Activated T-helper 17 cell treated with anti-CD3 and anti-CD28 coated beads, Interleukin-2, amount 50 U/mL, for 72 hours (primary cell): ENCODE data around the gene SLC23A2. TPM values are rescaled to one million over a fixed set of nuclear protein-coding genes. Genes with fewer than 3 reads are reported as not detected.
"Not testable (repeated sequence)": the region's sequence is repeated elsewhere in the genome, so short reads cannot be mapped to it uniquely, and the experiment has no call there.

Source experiments
- ATAC-seq: fragments of 150-1000 bp; cut with Tn5 transposase; replicated peaks from 2 replicates; pipeline ENCODE4 v1.10.0; 2021; ENCODE audit warnings: mild to moderate bottlenecking, moderate library complexity
- H3K27ac Mint-ChIP-seq: one replicate; pipeline ENCODE4 v1.8.0; 2022; ENCODE audit warnings: mixed read lengths
- H3K27me3 Mint-ChIP-seq: one replicate; pipeline ENCODE4 v1.8.0; 2022; ENCODE audit warnings: mixed read lengths
- H3K36me3 Mint-ChIP-seq: one replicate; pipeline ENCODE4 v1.8.0; 2022; ENCODE audit warnings: low read depth, mild to moderate bottlenecking, mixed read lengths
- H3K4me1 Mint-ChIP-seq: one replicate; pipeline ENCODE4 v1.8.0; 2022; ENCODE audit warnings: mixed read lengths
- H3K4me3 Mint-ChIP-seq: one replicate; pipeline ENCODE4 v1.8.0; 2022; ENCODE audit warnings: mild to moderate bottlenecking, mixed read lengths
- H3K9me3 Mint-ChIP-seq: one replicate; pipeline ENCODE4 v1.8.0; 2022; ENCODE audit warnings: mixed read lengths
- total RNA-seq, 2 donors: library from RNA; stranded (reverse); gene quantifications; one replicate each; pipeline ENCODE4 v1.2.3, GENCODE V29; 2022

Gene SLC23A2
- total RNA-seq, 2 donors from 2014 or later: 9.0 to 17.2 TPM

GRCh38 chr20:4883051-4883450 lies 118.3 kb downstream of the SLC23A2 start:
- ATAC-seq: no peak
- no peak overlapping the region for H3K4me3 Mint-ChIP-seq
- no peaks in the 10 kb centered on the region for H3K27me3 Mint-ChIP-seq
- no peaks in the 10 kb centered on the region for H3K9me3 Mint-ChIP-seq
- no peak overlapping the region for H3K27ac Mint-ChIP-seq
- peaks cover 67% of the 10 kb centered on the region for H3K36me3 Mint-ChIP-seq
- no peaks in the 10 kb centered on the region for H3K4me1 Mint-ChIP-seq

DNA sequence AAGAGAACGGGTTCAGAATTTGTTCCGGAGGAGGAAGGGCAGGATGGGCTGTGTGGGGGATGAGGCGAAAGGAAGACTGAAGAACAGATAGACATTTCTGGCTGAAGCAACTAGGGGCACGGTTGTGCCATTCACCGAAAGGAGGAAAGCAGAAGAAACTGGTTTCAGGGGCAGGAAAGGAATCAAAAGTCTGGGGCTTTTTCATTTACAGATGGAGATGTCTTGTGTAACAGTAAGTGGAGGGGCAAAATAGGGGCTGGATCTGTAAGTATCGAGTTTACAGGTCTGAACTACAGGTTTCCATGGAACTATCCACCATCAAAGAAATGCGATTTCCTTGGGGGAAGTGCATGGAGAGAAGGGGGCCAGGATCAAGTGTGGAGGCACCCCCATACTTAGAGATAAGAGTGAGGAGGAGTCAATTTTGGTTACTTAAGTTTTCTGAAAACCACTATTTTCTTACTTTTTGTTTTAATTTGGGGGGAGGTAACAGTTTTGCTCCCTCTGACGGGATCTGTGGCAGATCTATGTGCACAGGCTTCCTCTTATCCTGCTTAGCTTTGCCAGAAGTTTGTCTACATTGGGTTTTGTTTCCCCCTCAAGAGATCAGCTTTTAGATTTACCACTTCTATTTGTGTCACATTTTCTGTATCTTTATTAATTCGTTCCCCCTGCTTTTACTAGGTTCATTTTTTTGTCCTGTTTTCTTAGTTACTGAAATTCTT lies 120.1 kb downstream of the SLC23A2 start:
- Mint-ChIP-seq H3K4me3 (no peak overlapping the region), H3K36me3 (peaks cover 67% of the 10 kb centered on the region), H3K4me1 (no peaks in the 10 kb centered on the region), H3K9me3 (no peaks in the 10 kb centered on the region), H3K27ac (peak overlapping the region; percentile 45), H3K27me3 (no peaks in the 10 kb centered on the region)
- no peak for ATAC-seq

DNA sequence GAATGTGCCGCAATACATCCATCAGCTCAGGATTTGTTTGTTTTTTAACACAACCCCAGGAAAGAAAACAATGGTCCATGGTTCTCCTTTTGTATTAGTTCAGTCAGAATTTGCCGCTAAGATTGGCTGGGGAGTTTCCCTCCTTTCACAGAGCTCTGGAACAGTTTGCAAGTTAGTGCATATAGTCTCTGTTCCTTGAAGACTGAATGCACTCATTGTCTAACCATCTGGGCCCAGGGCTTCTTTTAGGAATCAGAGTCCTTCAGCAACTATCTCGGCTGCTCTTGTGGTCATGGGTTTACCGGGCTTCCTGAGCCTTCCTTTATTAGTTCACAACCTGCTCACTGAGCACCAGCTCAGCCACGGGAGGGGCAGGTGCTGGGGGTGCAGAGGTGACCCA lies 121.3 kb downstream of the SLC23A2 start:
- no peak for ATAC-seq
- Mint-ChIP-seq H3K36me3 (peaks cover 70% of the 10 kb centered on the region), H3K27me3 (no peaks in the 10 kb centered on the region), H3K4me1 (no peaks in the 10 kb centered on the region), H3K4me3 (no peak overlapping the region), H3K9me3 (no peaks in the 10 kb centered on the region), H3K27ac (peak overlapping the region; percentile 45)

DNA sequence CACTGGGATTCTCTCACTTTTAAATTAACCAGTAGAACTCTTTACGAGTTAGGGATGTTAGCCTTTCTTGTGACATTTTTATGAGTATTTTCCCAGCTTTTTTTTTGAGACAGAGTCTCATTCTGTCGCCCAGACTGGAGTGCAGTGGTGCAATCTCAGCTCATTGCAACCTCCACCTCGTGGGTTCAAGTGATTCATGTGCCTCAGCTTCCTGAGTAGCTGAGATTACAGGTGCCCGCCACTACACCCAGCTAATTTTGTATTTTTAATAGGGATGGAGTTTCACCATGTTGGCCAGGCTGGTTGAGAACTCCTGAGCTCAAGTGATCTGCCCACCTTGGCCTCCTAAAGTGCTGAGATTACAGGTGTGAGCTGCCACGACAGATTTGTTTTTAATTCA lies 123.2 kb downstream of the SLC23A2 start:
- not testable (repeated sequence) for H3K27ac Mint-ChIP-seq, H3K4me3 Mint-ChIP-seq
- peaks cover 70% of the 10 kb centered on the region for H3K36me3 Mint-ChIP-seq

DNA sequence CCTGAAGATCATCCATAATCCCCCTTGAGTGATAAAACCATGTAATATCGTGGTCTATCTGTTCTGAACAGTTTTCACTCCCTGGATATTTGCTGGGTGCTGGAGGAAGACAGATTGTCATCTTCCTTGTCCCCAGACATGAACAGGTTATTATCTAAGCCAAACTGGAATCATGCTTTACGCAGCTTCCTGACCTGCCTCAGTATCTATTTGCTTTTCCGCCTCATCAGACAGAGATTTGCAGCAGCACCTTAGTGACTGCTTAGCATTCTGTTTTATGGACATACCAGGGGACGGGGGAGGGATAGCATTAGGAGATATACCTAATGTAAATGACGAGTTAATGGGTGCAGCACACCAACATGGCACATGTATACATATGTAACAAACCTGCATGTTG lies 124.6 kb downstream of the SLC23A2 start:
- Mint-ChIP-seq H3K27ac (no peak overlapping the region), H3K9me3 (no peaks in the 10 kb centered on the region), H3K27me3 (no peaks in the 10 kb centered on the region), H3K4me1 (no peaks in the 10 kb centered on the region), H3K36me3 (peaks cover 67% of the 10 kb centered on the region), H3K4me3 (no peak overlapping the region)
- no peak for ATAC-seq

More for the DNA sequence above, 123.2 kb downstream of the SLC23A2 start:
- not testable (repeated sequence) for H3K4me1 Mint-ChIP-seq, H3K9me3 Mint-ChIP-seq, H3K27me3 Mint-ChIP-seq, ATAC-seq

GRCh38 chr20:4876301-4876700 lies 125.0 kb downstream of the SLC23A2 start:
- no peak overlapping the region for H3K27ac Mint-ChIP-seq
- no peak overlapping the region for H3K4me3 Mint-ChIP-seq
- ATAC-seq: no peak
- no peaks in the 10 kb centered on the region for H3K27me3 Mint-ChIP-seq
- H3K36me3 Mint-ChIP-seq: peaks cover 63% of the 10 kb centered on the region
- H3K4me1 Mint-ChIP-seq: no peaks in the 10 kb centered on the region
- no peaks in the 10 kb centered on the region for H3K9me3 Mint-ChIP-seq

DNA sequence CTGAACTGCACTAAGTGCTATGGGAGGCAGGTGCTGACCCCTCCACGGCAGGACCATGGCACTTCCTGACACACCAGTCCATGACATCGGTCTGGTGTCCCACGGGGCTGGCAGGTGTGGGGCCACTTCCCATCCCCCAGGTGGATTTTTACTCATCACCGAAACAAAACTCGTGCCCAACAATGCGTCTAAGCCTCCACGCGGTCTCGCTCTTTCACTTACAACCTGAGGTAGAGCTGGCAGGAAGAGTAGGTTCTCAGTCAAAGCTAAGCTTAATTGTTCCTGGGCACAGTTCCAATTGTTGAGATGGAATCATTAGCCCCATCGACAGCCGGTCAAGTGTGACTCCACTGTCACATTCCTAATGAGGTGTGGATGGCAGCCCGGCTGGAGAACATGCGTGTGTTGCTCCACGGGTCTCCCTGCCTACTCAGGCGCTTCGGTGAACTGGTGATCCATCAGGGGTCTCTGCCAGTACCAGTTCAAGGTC lies 125.7 kb downstream of the SLC23A2 start:
- no peak for ATAC-seq
- Mint-ChIP-seq H3K9me3 (no peaks in the 10 kb centered on the region), H3K27me3 (no peaks in the 10 kb centered on the region), H3K36me3 (peaks cover 61% of the 10 kb centered on the region), H3K27ac (no peak overlapping the region), H3K4me1 (peaks cover 5% of the 10 kb centered on the region), H3K4me3 (no peak overlapping the region)

- Mint-ChIP-seq H3K27me3 (no peaks in the 10 kb centered on the region), H3K9me3 (no peaks in the 10 kb centered on the region), H3K4me1 (peaks cover 5% of the 10 kb centered on the region), H3K36me3 (peaks cover 53% of the 10 kb centered on the region), H3K4me3 (no peak overlapping the region), H3K27ac (no peak overlapping the region)
- no peak for ATAC-seq
These were observed 127.9 kb downstream of the SLC23A2 start for GRCh38 chr20:4873396-4873795.

- H3K4me1 Mint-ChIP-seq: peaks cover 10% of the 10 kb centered on the region
- H3K27ac Mint-ChIP-seq: peak overlapping the region; percentile 70
- H3K9me3 Mint-ChIP-seq: no peaks in the 10 kb centered on the region
- no peaks in the 10 kb centered on the region for H3K27me3 Mint-ChIP-seq
- H3K36me3 Mint-ChIP-seq: peaks cover 60% of the 10 kb centered on the region
- ATAC-seq: no peak
- H3K4me3 Mint-ChIP-seq: no peak overlapping the region
These were observed 129.8 kb downstream of the SLC23A2 start for GRCh38 chr20:4871486-4871885.

DNA sequence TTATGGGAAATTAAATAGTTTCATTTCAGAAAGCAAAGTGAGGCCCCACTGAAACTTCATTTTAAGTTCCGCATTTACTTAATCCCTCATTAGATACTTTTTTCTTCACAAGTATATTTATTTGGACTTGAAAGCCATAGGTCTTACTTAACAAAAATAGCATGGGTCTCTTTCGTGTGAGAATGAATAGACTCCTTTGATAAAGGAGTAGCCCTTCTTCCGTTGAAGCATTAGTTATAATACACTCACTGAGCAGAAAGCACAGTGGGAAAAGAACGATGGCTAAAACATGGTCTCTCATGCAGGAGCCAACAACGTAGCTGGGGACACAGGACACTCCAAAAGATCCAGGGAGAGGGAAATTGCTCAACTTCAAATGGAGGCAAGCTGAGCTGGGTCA lies 130.4 kb downstream of the SLC23A2 start:
- no peaks in the 10 kb centered on the region for H3K9me3 Mint-ChIP-seq
- ATAC-seq: no peak
- no peaks in the 10 kb centered on the region for H3K27me3 Mint-ChIP-seq
- peaks cover 10% of the 10 kb centered on the region for H3K4me1 Mint-ChIP-seq
- H3K4me3 Mint-ChIP-seq: no peak overlapping the region
- H3K27ac Mint-ChIP-seq: peak overlapping the region; percentile 70
- peaks cover 58% of the 10 kb centered on the region for H3K36me3 Mint-ChIP-seq

DNA sequence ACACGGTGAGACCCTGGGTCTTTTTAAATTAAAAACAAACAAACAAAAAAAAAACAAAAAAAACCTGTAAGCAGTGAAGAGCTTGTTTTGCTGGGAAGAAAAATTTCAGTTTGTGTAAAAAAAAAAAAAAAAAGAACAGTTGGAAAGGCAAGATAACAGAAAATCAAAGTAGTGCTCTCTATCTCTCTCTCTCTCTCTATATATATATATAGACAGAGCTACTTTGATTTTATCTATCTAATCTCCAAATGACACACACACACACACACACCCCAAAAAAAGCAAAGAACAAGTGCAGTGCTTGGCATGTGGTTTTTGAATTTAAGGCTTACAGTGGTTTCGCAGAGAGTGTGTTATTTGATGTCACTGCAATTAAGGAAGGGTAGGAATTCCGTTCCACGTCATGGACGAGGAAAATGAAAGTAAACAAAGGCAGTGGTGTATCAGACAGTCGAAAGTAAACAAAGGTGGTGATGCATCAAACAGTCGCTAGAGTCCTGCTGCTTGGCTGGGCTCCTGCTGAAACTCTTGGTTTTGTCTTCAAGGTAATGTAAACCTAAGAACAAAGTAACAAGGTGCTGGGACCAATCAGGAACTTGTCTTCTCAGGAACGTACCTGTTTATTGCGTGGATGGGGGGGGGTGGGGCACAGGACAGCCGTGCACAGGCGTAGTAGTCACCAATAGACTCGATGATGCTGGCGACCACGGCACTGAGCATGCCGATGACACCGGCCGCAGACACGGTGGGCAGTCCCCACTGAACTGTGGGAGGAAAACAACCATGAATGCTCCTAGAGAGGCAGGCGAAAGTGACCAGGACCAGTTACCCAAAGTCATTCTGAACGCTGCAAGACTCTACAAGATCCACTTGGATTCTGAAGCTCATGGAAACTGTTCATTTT lies 131.8 kb downstream of the SLC23A2 start:
- Mint-ChIP-seq H3K36me3 (peaks cover 48% of the 10 kb centered on the region), H3K4me1 (peaks cover 10% of the 10 kb centered on the region), H3K4me3 (peak overlapping the region; percentile 51), H3K9me3 (no peaks in the 10 kb centered on the region), H3K27me3 (no peaks in the 10 kb centered on the region), H3K27ac (peak overlapping the region; percentile 86)
- peak; percentile 64 for ATAC-seq

DNA sequence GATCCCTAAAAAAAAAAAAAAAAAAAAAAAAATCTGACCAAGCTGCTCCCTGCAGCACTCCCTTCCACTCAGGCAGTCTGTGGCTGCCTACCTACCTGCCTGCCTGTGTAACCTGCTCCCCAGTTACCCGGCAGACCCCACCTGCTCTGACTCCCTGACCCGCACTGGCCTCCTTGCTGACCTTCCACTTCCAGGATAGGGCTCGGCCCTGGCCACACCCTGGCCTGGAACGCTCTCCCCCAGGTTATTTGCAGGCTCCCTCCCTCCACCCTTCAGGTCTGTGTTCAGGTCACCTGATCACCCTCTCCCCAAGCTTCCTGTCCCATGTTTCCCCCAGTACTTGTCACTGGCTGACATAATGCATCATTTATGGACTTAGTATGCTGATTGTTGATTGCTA lies 134.3 kb downstream of the SLC23A2 start:
- ATAC-seq: no peak
- Mint-ChIP-seq H3K4me3 (no peak overlapping the region), H3K27me3 (no peaks in the 10 kb centered on the region), H3K36me3 (peaks cover 36% of the 10 kb centered on the region), H3K27ac (peak overlapping the region; percentile 15), H3K4me1 (peaks cover 10% of the 10 kb centered on the region), H3K9me3 (no peaks in the 10 kb centered on the region)

DNA sequence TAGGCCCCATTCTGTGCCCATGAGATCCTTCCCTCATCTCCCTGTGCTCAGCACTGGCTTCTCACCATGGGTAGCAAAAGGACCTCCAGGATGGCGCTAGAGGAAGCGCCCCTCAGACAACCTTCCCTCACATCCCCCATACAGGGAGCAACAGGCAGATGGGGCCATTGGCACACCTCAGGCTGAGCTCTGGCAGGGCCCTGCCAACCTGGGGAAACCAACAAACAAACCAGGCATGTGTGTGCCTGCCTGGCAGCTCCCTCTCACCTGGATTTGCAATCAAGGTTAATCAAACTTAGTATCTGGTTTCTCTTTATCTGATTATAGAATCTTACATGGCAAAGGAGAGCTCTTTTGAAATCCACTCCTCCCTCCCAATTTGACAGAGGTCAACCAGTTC lies 134.9 kb downstream of the SLC23A2 start:
- Mint-ChIP-seq H3K27me3 (no peaks in the 10 kb centered on the region), H3K4me3 (no peak overlapping the region), H3K4me1 (peaks cover 10% of the 10 kb centered on the region)

GRCh38 chr20:4864311-4864752 lies 137.0 kb downstream of the SLC23A2 start:
- Mint-ChIP-seq H3K36me3 (peaks cover 56% of the 10 kb centered on the region), H3K27me3 (no peaks in the 10 kb centered on the region), H3K27ac (peak overlapping the region; percentile 21), H3K4me1 (peaks cover 5% of the 10 kb centered on the region), H3K4me3 (no peak overlapping the region), H3K9me3 (no peaks in the 10 kb centered on the region)
- ATAC-seq: no peak

More for the DNA sequence above, 134.9 kb downstream of the SLC23A2 start:
- Mint-ChIP-seq H3K36me3 (peaks cover 42% of the 10 kb centered on the region), H3K27ac (no peak overlapping the region), H3K9me3 (no peaks in the 10 kb centered on the region)
- ATAC-seq: no peak

DNA sequence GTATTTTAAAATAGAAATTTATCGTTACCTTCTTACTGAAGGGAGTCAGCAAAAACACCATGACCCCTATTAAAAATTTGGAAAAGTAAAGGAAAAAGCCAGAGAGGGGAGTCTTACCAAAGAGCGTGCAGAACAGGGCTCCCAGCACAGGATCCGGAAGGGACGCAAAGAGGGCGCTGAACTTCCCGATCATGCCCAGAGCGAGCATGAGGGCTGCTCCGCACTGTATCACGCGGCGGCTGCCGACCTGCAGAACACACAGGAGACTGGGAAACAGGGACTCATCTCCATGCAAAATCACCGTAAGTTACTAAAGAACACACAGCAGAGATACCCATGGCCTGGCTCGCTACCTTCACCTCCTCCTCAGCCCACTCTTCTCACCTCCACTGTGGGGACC lies 138.6 kb downstream of the SLC23A2 start:
- peaks cover 62% of the 10 kb centered on the region for H3K36me3 Mint-ChIP-seq
- ATAC-seq: no peak
- no peak overlapping the region for H3K27ac Mint-ChIP-seq
- H3K4me1 Mint-ChIP-seq: peaks cover 5% of the 10 kb centered on the region
- H3K4me3 Mint-ChIP-seq: no peak overlapping the region
- no peaks in the 10 kb centered on the region for H3K9me3 Mint-ChIP-seq
- no peaks in the 10 kb centered on the region for H3K27me3 Mint-ChIP-seq
